NK-92 treated with Interleukin-12 subunit alpha and Interleukin-12 subunit beta, amount 100 ng/mL, for 24 hours (cell line): ENCODE data around the gene CDC25B.
"Not testable (repeated sequence)": the region's sequence is repeated elsewhere in the genome, so short reads cannot be mapped to it uniquely, and the experiment has no call there.

Source experiments
- DNase-seq: peaks from one replicate; lab custom pipeline; 2025; lab: John Stamatoyannopoulos, UW

CDC25B gene

GRCh38 chr20:3785240-3786125 lies 10.6 kb upstream of the CDC25B start:
- no peak for DNase-seq

DNA sequence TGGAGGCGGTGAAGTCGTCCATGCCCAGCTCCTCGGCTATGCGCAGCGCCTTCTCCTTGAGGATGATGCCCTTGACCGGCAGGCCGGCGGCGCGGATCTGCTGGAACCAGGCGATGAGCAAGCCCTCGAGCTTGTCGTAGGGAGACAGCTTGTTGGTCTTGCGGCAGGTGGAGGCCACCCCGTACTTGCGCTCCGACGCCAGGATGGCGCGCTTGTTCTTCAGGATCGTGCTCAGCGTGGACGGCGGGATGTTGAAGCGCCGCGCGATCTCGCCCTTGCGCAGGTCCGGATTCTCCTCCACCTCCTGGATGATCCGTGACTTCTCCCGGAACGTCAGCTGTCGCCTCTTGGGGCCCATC lies 10.0 kb upstream of the CDC25B start:
- DNase-seq: no peak

DNA sequence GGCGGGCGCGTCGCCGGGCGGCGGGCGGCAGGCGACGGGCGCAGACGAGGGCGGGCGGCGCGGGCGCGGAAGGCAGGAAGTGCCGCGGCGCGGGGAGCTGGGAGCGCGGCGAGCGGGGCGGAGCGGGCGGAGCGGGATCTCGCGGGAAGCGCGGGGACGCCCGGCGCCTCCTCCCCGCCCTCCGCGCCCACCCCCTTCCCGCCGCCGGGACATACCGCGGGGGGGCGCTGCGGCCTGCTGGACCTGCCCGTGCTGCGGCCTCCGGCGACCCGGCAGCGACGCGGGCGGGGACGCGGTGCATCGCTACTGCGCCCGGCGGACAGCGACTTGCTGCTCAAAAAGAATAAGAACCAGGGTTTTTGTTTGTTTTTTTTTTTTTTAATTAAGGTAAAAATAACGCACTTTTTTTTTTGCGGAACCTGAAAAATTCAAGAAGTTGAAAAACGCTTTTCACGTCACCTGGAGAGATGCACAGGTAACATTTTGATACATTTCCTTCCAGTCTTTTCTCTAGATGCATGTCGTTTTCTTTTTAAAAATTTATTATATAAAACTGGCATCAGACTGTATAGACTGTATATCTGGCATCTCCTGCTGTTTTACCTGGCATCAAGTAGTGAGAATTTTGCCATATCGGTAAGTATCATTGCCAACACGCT lies 9.3 kb upstream of the CDC25B start, which contains the start of gene CENPB:
Gene CENPB (minus strand): TSS at position 76 of the 659 bp plus-strand sequence. CDS start 257 bp downstream, outside the sequence.
- DNase-seq: peak; percentile 74

DNA sequence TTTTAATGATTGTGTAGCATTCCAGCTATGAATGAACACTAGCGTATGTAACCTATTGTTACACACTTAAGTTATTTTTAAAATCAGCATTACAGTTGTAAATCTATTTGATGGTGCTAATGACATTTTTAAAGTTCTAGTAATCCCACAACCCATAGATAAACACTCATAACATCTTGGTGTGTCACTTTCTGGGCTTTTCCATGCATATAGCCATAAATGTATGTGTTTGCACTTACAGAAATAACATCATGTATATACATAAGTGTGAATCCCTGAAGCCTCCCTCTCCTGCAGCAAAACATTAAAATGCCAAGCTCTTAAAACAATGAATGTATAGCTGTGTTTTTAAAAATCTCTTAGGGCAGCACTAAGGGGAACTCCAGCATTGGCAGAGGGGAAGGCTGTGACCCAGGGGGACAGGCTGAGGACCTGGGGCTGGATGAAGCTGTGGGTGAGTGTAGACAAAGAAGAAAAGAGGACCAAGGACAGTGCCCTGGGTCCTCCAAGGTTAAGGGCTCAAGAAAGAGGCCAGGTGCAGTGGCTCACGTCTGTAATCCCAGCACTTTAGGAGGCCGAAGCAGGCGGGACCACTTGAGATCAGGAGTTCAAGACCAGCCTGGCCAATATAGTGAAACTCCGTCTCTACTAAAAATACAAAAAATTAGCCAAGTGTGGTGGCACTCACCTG lies 8.6 kb upstream of the CDC25B start:
- DNase-seq: no peak

- no peak for DNase-seq
These were observed 7.4 kb upstream of the CDC25B start for GRCh38 chr20:3788685-3789155.

DNA sequence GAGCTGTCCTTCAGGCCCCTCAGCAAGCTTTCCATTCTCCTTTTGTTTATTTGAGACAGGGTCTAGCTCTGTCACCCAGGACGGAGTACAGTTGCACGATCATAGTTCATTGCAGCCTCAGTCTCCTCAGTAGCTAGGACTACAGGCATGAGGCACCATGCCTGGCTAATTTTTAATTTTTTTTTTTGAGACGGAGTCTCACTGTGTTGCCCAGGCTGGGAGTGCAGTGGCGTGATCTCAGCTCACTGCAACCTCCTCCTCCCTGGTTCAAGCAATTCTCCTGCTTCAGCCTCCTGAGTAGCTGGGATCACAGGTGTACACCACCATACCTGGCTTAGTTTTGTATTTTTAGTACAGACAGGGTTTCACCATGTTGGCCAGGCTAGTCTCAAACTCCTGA lies 6.9 kb upstream of the CDC25B start:
- not testable (repeated sequence) for DNase-seq

GRCh38 chr20:3794168-3794567 lies 1.9 kb upstream of the CDC25B start:
- not testable (repeated sequence) for DNase-seq

GRCh38 chr20:3794701-3795420 lies 1.2 kb upstream of the CDC25B start:
- no peak for DNase-seq

DNA sequence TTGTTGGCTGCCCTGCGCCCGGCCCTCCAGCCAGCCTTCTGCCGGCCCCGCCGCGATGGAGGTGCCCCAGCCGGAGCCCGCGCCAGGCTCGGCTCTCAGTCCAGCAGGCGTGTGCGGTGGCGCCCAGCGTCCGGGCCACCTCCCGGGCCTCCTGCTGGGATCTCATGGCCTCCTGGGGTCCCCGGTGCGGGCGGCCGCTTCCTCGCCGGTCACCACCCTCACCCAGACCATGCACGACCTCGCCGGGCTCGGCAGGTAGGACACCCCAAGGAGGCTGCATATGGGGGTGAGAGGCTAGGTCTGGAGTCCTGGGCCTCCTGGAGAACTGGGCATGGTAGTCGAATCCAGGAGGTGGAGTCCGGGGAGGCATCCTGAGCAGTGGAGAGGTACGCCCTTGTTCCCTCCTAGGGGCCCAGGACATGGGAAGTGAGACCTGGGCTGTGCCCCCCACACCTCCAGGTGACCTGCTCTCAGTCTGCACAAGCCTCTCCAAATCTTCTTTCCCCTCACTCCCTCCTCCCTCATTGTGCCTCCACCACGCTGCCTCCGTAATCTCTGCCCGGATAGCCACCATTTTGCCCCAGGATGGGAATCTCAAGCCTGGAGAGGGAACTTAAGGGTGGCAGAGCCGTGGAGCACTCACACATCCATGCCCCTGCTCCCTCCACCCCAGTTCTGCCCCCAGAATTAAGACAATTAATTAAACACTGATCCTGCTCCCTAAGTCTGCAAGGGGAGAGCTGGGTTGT lies 541 bp downstream of the CDC25B start:
- DNase-seq: no peak

DNA sequence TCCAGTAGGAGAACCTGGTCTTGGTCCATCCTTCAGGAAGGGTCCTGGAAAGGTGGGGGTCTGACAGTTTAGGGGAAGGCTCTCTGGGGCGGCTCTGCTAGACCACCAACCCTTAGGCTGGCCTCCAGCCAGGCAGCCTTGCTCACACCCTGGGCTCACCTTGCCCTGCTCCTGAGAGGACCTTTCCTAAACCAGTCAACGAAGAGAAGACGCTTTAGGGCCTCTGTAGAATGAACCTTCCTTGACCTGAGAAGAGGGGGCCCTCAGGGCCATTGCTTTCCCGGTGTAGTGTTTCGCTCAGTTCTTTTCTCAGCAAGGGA lies 1.1 kb downstream of the CDC25B start:
- no peak for DNase-seq

- no peak for DNase-seq
These were observed 1.7 kb downstream of the CDC25B start for GRCh38 chr20:3797592-3798372.

GRCh38 chr20:3798373-3798768 lies 2.3 kb downstream of the CDC25B start:
- no peak for DNase-seq

DNA sequence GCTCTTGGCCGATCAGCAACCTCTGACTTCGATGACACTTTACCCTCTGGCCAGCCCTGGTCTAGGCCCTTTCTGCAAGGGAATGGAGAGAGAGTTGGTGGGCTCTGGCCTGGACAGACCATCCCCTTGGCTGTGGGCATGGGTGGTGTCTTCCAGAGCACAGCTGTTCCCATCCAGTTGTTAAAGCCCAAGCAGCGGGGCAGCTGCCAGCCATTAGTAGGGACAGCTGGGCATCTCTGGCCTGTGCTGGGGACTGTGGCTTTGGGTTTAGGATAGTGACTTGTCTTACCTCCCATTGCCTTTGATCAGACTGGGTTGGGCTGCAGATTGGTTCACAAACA lies 2.8 kb downstream of the CDC25B start:
- no peak for DNase-seq

DNA sequence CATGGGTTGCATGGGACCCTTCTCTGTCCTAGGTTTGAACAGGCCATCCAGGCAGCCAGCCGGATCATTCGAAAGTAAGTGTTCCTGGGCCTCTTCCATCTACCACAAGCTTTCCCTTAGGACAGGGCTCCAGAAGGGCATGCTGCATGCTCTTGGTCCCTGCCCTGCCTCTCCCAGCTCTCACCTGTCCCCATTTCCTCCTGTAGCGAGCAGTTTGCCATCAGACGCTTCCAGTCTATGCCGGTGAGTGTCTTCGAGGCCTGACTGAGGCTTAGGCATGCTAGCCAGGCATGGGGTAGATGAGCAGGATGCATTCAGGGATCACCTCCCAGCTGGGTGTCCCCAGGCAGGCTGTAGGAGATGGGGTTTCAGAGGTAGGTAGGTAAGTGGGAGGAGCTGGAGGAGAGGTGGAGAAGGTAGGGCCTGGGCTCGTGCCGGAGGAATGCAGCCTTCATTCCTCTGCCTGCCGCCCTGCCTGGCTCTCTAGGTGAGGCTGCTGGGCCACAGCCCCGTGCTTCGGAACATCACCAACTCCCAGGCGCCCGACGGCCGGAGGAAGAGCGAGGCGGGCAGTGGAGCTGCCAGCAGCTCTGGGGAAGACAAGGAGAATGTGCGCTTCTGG lies 4.3 kb downstream of the CDC25B start:
- no peak for DNase-seq

- DNase-seq: no peak
These were observed 4.8 kb downstream of the CDC25B start for GRCh38 chr20:3800878-3801260.

DNA sequence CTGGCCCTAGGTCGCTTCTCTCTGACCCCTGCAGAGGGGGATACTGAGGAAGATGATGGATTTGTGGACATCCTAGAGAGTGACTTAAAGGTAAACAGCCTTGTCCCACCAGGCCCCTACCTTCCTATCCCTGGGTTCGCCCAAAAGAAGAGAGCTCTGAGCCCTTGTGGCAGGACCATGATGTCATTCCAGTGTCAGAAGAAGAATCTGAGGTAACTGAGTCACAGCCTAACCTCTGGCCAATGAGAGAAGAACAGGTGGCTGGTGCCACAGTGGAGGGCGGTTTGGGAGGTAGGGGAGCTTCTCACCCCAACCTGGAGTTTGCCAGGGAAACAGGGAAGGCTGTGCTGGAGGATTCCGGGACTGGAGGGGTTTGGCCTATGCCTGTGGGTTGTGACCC lies 5.2 kb downstream of the CDC25B start:
- no peak for DNase-seq

DNA sequence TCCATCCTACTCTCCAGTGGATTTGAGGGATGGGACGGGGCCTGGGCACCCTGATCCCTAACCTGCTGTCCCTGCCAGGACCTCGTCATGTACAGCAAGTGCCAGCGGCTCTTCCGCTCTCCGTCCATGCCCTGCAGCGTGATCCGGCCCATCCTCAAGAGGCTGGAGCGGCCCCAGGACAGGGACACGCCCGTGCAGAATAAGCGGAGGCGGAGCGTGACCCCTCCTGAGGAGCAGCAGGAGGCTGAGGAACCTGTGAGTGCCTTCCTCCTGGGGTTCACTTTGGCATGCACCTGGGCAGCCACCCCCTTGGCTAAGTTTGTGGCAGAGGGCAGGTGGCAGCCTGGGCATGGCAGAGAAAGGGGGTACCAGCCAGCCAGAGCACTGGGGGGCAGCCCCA lies 5.7 kb downstream of the CDC25B start:
- no peak for DNase-seq

- DNase-seq: no peak
These were observed 6.6 kb downstream of the CDC25B start for GRCh38 chr20:3802524-3803239.

DNA sequence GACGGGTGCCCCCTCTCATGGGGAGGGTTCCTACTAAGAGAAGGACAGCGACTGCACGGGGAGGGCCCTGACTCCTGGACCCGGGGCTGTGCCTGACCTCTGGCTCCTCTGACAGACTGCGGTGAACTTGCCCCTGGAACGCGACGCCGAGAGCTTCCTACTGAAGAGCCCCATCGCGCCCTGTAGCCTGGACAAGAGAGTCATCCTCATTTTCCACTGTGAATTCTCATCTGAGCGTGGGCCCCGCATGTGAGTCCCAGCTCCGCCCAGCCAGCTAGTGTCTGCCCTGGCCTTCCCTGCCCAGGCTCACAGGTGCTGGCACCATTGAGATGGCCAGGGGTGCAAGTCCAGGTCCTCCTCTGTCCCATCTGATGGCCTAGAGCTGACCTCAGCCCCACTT lies 7.2 kb downstream of the CDC25B start:
- DNase-seq: no peak

DNA sequence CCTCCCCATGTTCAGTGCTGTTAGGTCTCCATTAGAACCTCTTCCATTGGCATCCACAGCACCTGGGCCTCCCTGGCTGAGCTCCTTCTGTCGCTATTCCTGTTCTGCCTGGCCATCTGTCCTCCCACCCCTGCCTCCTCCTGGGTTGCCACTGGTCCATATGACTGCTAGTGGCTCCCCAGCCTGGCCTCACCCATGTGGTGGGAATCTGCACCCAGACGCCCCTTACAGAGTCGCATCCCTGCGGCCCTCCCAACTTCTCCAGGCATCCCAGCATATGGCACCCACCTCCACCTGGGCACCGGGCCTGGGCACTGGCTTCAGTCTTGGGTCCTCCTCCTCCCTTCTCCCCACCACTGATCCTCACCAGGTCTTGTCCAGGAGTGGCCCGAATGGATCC lies 7.7 kb downstream of the CDC25B start:
- DNase-seq: no peak
